ENCODE measurements around the gene ZNF281.

ZNF281 gene

GRCh38 chr1:200401263-200401662 lies 8.6 kb downstream of the ZNF281 start:
- H3K4me1 Mint-ChIP-seq, result peaks cover 28% of the 10 kb centered on the region
- no peaks in the 10 kb centered on the region for H3K27me3 Mint-ChIP-seq
- ATAC-seq (replicated peaks; ENCODE audit: extremely low read depth, poor library complexity, severe bottlenecking) (no peak), DNase-seq (ENCODE audit: low spot score in 2 of 2) (no peak)
- H3K4me3 Mint-ChIP-seq, result no peak overlapping the region
- peaks cover 12% of the 10 kb centered on the region for H3K36me3 Mint-ChIP-seq (ENCODE audit: insufficient read depth)
- H3K9me3 Mint-ChIP-seq, result no peaks in the 10 kb centered on the region
- H3K27ac Mint-ChIP-seq (ENCODE audit: low read depth), result no peak overlapping the region

GRCh38 chr1:200400556-200400955 lies 9.3 kb downstream of the ZNF281 start:
- Mint-ChIP-seq H3K36me3 (ENCODE audit: insufficient read depth) (peaks cover 12% of the 10 kb centered on the region), H3K9me3 (no peaks in the 10 kb centered on the region), H3K4me1 (peaks cover 21% of the 10 kb centered on the region), H3K4me3 (no peak overlapping the region), H3K27ac (ENCODE audit: low read depth) (no peak overlapping the region), H3K27me3 (no peaks in the 10 kb centered on the region)
- DNase-seq (ENCODE audit: low spot score in 2 of 2), result no peak
- ATAC-seq (replicated peaks; ENCODE audit: extremely low read depth, poor library complexity, severe bottlenecking), result no peak

- H3K27ac Mint-ChIP-seq (ENCODE audit: low read depth), result no peak overlapping the region
These were observed 10.0 kb downstream of the ZNF281 start for GRCh38 chr1:200399860-200400259.

GRCh38 chr1:200398373-200398772 lies 11.5 kb downstream of the ZNF281 start:
- Mint-ChIP-seq H3K4me1 (peaks cover 16% of the 10 kb centered on the region), H3K36me3 (ENCODE audit: insufficient read depth) (peaks cover 5% of the 10 kb centered on the region), H3K27me3 (no peaks in the 10 kb centered on the region), H3K27ac (ENCODE audit: low read depth) (no peak overlapping the region), H3K9me3 (no peaks in the 10 kb centered on the region), H3K4me3 (no peak overlapping the region)
- no peak for DNase-seq (ENCODE audit: low spot score in 2 of 2)
- ATAC-seq (replicated peaks; ENCODE audit: extremely low read depth, poor library complexity, severe bottlenecking), result no peak

More at GRCh38 chr1:200399860-200400259, 10.0 kb downstream of the ZNF281 start:
- no peak overlapping the region for H3K4me3 Mint-ChIP-seq
- H3K4me1 Mint-ChIP-seq, result peaks cover 16% of the 10 kb centered on the region
- no peaks in the 10 kb centered on the region for H3K9me3 Mint-ChIP-seq
- DNase-seq (ENCODE audit: low spot score in 2 of 2) (no peak), ATAC-seq (replicated peaks; ENCODE audit: extremely low read depth, poor library complexity, severe bottlenecking) (no peak)
- no peaks in the 10 kb centered on the region for H3K27me3 Mint-ChIP-seq
- peaks cover 11% of the 10 kb centered on the region for H3K36me3 Mint-ChIP-seq (ENCODE audit: insufficient read depth)

GRCh38 chr1:200392625-200393185 lies 17.1 kb downstream of the ZNF281 start:
- no peaks in the 10 kb centered on the region for H3K9me3 Mint-ChIP-seq
- no peaks in the 10 kb centered on the region for H3K36me3 Mint-ChIP-seq (ENCODE audit: insufficient read depth)
- no peaks in the 10 kb centered on the region for H3K27me3 Mint-ChIP-seq
- H3K27ac Mint-ChIP-seq (ENCODE audit: low read depth), result no peak overlapping the region
- DNase-seq (ENCODE audit: low spot score in 2 of 2) (no peak), ATAC-seq (replicated peaks; ENCODE audit: extremely low read depth, poor library complexity, severe bottlenecking) (no peak)
- H3K4me3 Mint-ChIP-seq, result no peak overlapping the region
- H3K4me1 Mint-ChIP-seq, result no peaks in the 10 kb centered on the region

GRCh38 chr1:200391747-200392146 lies 18.1 kb downstream of the ZNF281 start:
- no peaks in the 10 kb centered on the region for H3K9me3 Mint-ChIP-seq
- H3K27me3 Mint-ChIP-seq, result no peaks in the 10 kb centered on the region
- H3K4me1 Mint-ChIP-seq, result no peaks in the 10 kb centered on the region
- H3K36me3 Mint-ChIP-seq (ENCODE audit: insufficient read depth), result no peaks in the 10 kb centered on the region
- H3K4me3 Mint-ChIP-seq, result no peak overlapping the region
- H3K27ac Mint-ChIP-seq (ENCODE audit: low read depth), result no peak overlapping the region
- ATAC-seq (replicated peaks; ENCODE audit: extremely low read depth, poor library complexity, severe bottlenecking), result no peak
- DNase-seq (ENCODE audit: low spot score in 2 of 2), result no peak

GRCh38 chr1:200388791-200389190 lies 21.0 kb downstream of the ZNF281 start:
- Mint-ChIP-seq H3K27me3 (no peaks in the 10 kb centered on the region), H3K4me1 (no peaks in the 10 kb centered on the region), H3K4me3 (no peak overlapping the region), H3K36me3 (ENCODE audit: insufficient read depth) (no peaks in the 10 kb centered on the region), H3K27ac (ENCODE audit: low read depth) (no peak overlapping the region), H3K9me3 (no peaks in the 10 kb centered on the region)
- ATAC-seq (replicated peaks; ENCODE audit: extremely low read depth, poor library complexity, severe bottlenecking), result no peak
- no peak for DNase-seq (ENCODE audit: low spot score in 2 of 2)

- no peak overlapping the region for H3K27ac Mint-ChIP-seq (ENCODE audit: low read depth)
- H3K9me3 Mint-ChIP-seq, result no peaks in the 10 kb centered on the region
- DNase-seq (ENCODE audit: low spot score in 2 of 2) (no peak), ATAC-seq (replicated peaks; ENCODE audit: extremely low read depth, poor library complexity, severe bottlenecking) (no peak)
- H3K27me3 Mint-ChIP-seq, result no peaks in the 10 kb centered on the region
- no peaks in the 10 kb centered on the region for H3K36me3 Mint-ChIP-seq (ENCODE audit: insufficient read depth)
- H3K4me1 Mint-ChIP-seq, result no peaks in the 10 kb centered on the region
- no peak overlapping the region for H3K4me3 Mint-ChIP-seq
These were observed 23.4 kb downstream of the ZNF281 start for GRCh38 chr1:200386416-200386815.

GRCh38 chr1:200384818-200385390 lies 24.9 kb downstream of the ZNF281 start:
- ATAC-seq (replicated peaks; ENCODE audit: extremely low read depth, poor library complexity, severe bottlenecking) (no peak), DNase-seq (ENCODE audit: low spot score in 2 of 2) (no peak)
- no peaks in the 10 kb centered on the region for H3K27me3 Mint-ChIP-seq
- no peak overlapping the region for H3K27ac Mint-ChIP-seq (ENCODE audit: low read depth)
- H3K9me3 Mint-ChIP-seq, result no peaks in the 10 kb centered on the region
- no peaks in the 10 kb centered on the region for H3K4me1 Mint-ChIP-seq
- H3K4me3 Mint-ChIP-seq, result no peak overlapping the region
- no peaks in the 10 kb centered on the region for H3K36me3 Mint-ChIP-seq (ENCODE audit: insufficient read depth)

GRCh38 chr1:200381256-200381984 lies 28.4 kb downstream of the ZNF281 start:
- Mint-ChIP-seq H3K4me1 (no peaks in the 10 kb centered on the region), H3K36me3 (ENCODE audit: insufficient read depth) (peaks cover 2% of the 10 kb centered on the region), H3K9me3 (no peaks in the 10 kb centered on the region), H3K27me3 (no peaks in the 10 kb centered on the region), H3K27ac (ENCODE audit: low read depth) (no peak overlapping the region), H3K4me3 (no peak overlapping the region)
- DNase-seq (ENCODE audit: low spot score in 2 of 2), result no peak
- no peak for ATAC-seq (replicated peaks; ENCODE audit: extremely low read depth, poor library complexity, severe bottlenecking)

GRCh38 chr1:200380589-200381021 lies 29.2 kb downstream of the ZNF281 start:
- Mint-ChIP-seq H3K27ac (ENCODE audit: low read depth) (no peak overlapping the region), H3K4me1 (no peaks in the 10 kb centered on the region), H3K4me3 (no peak overlapping the region), H3K36me3 (ENCODE audit: insufficient read depth) (peaks cover 2% of the 10 kb centered on the region), H3K27me3 (no peaks in the 10 kb centered on the region), H3K9me3 (no peaks in the 10 kb centered on the region)
- DNase-seq (ENCODE audit: low spot score in 2 of 2), result no peak
- ATAC-seq (replicated peaks; ENCODE audit: extremely low read depth, poor library complexity, severe bottlenecking), result no peak

- DNase-seq (ENCODE audit: low spot score in 2 of 2), result no peak
- Mint-ChIP-seq H3K36me3 (ENCODE audit: insufficient read depth) (peaks cover 2% of the 10 kb centered on the region), H3K27me3 (no peaks in the 10 kb centered on the region), H3K4me1 (no peaks in the 10 kb centered on the region), H3K27ac (ENCODE audit: low read depth) (no peak overlapping the region), H3K9me3 (no peaks in the 10 kb centered on the region), H3K4me3 (no peak overlapping the region)
- no peak for ATAC-seq (replicated peaks; ENCODE audit: extremely low read depth, poor library complexity, severe bottlenecking)
These were observed 29.8 kb downstream of the ZNF281 start for GRCh38 chr1:200379940-200380588.

GRCh38 chr1:200379432-200379757 lies 30.4 kb downstream of the ZNF281 start:
- Mint-ChIP-seq H3K4me3 (no peak overlapping the region), H3K4me1 (no peaks in the 10 kb centered on the region), H3K27ac (ENCODE audit: low read depth) (no peak overlapping the region), H3K36me3 (ENCODE audit: insufficient read depth) (peaks cover 2% of the 10 kb centered on the region), H3K27me3 (no peaks in the 10 kb centered on the region), H3K9me3 (no peaks in the 10 kb centered on the region)
- no peak for ATAC-seq (replicated peaks; ENCODE audit: extremely low read depth, poor library complexity, severe bottlenecking)
- no peak for DNase-seq (ENCODE audit: low spot score in 2 of 2)

Measured in central memory CD8-positive, alpha-beta T cell (primary cell).